Suppressor macrophage (primary cell): ENCODE data around the gene NHLRC4.

ENCODE experiments used
- DNase-seq, 4 experiments: peaks; one replicate each; pipeline ENCODE4 v3.0.0-alpha.2; 2020 to 2022
- total RNA-seq, 17 experiments: gene quantifications; one replicate each; lab custom pipeline; 2026; ENCODE audit warnings: mixed read lengths in 6 of 17, inconsistent platforms in 3 of 17; lab: John Stamatoyannopoulos, UW

The NHLRC4 gene
- total RNA-seq: 0 to 0.88 (median 0.27) reads per million in 17 experiments

GRCh38 chr16:566475-567372 is at the start of gene NHLRC4:
NHLRC4 (plus strand) TSS chr16:567005; CDS start chr16:568048, 1,043 bp downstream.
- DNase-seq: peak; percentile 54 to 77 (median 64)

- DNase-seq: no peak
Measured at GRCh38 chr16:518858-519257, 47.9 kb upstream of the NHLRC4 start.

GRCh38 chr16:519425-519824 is 47.4 kb upstream of the NHLRC4 start:
- DNase-seq: no peak

GRCh38 chr16:519841-520687 is 46.7 kb upstream of the NHLRC4 start:
- DNase-seq: no peak

GRCh38 chr16:520847-521246 is 46.0 kb upstream of the NHLRC4 start:
- no peak for DNase-seq

GRCh38 chr16:521381-522210 is 45.2 kb upstream of the NHLRC4 start:
- DNase-seq: no peak

- no peak for DNase-seq
Measured at GRCh38 chr16:522320-523096, 44.3 kb upstream of the NHLRC4 start.

GRCh38 chr16:523097-523741 is 43.6 kb upstream of the NHLRC4 start:
- no peak for DNase-seq

- no peak for DNase-seq
Measured at GRCh38 chr16:524274-525040, 42.3 kb upstream of the NHLRC4 start.

- no peak for DNase-seq
Measured at GRCh38 chr16:525123-525519, 41.7 kb upstream of the NHLRC4 start.

GRCh38 chr16:525520-526180 is 41.2 kb upstream of the NHLRC4 start:
- peak; percentile 15 to 46 (median 34) for DNase-seq

- DNase-seq: no peak
Measured at GRCh38 chr16:526181-527014, 40.4 kb upstream of the NHLRC4 start.

- peak; percentile 90 to 97 (median 94) for DNase-seq
Measured at GRCh38 chr16:527015-527903, 39.5 kb upstream of the NHLRC4 start, which contains the start of gene CAPN15. CAPN15 (plus strand) TSS chr16:527712; CDS start chr16:546839, 19,127 bp downstream.

- peak; percentile 69 to 82 (median 78) for DNase-seq
Measured at GRCh38 chr16:528111-529011, 38.4 kb upstream of the NHLRC4 start.

GRCh38 chr16:529012-529575 is 37.7 kb upstream of the NHLRC4 start:
- no peak for DNase-seq
